ENCODE data around the gene POLH.
"Not testable (repeated sequence)": the region's sequence is repeated elsewhere in the genome, so short reads cannot be mapped to it uniquely, and the experiment has no call there.

Gene POLH

DNA sequence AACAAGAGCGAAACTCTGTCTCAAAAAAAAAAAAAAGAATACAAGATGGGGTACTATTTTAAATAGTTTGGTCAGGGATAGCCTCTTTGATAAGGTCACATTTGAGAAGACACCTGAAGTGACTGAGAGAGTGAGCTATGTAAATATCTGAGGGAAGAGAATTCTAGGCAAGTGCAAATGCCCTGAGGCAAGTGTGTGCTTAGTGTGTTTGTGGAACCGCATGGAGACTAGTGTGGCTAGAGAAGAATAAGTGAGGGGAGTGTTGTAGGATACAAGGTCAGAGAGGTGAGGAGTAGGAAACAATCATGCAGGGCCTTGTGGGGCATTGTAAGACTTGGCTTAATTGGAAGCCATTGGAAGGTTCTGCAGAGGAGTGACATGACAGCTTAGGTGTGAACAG, 72.3 kb downstream of the POLH start:
- no peak for TF ChIP-seq ZFX (IDR thresholded peaks at IDR 0.05; ENCODE audit: borderline replicate concordance)
- no peak overlapping the region for H3K27ac ChIP-seq

DNA sequence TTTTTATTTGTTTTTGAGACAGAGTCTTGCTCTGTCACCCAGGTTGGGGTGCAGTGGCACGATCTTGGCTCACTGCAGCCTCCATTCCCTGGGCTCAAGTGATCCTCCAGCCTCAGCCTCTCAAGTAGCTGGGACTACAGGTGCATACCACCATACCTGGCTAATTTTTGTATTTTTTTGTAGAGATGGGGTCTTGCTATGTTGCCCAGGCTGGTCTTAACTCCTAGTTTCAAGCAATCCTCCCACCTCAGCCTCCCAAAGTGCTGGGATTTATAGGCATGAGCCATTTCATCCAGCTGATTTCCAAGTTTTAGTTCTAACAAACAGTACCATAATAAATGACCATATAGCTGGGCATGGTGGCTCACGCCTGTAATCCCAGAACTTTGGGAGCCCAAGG, 76.8 kb downstream of the POLH start:
- H3K27ac ChIP-seq, result not testable (repeated sequence)

- TF ChIP-seq, protein P1, sequence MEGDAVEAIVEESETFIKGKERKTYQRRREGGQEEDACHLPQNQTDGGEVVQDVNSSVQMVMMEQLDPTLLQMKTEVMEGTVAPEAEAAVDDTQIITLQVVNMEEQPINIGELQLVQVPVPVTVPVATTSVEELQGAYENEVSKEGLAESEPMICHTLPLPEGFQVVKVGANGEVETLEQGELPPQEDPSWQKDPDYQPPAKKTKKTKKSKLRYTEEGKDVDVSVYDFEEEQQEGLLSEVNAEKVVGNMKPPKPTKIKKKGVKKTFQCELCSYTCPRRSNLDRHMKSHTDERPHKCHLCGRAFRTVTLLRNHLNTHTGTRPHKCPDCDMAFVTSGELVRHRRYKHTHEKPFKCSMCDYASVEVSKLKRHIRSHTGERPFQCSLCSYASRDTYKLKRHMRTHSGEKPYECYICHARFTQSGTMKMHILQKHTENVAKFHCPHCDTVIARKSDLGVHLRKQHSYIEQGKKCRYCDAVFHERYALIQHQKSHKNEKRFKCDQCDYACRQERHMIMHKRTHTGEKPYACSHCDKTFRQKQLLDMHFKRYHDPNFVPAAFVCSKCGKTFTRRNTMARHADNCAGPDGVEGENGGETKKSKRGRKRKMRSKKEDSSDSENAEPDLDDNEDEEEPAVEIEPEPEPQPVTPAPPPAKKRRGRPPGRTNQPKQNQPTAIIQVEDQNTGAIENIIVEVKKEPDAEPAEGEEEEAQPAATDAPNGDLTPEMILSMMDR (IDR thresholded peaks at IDR 0.05), result no peak
- TF ChIP-seq ZFX (IDR thresholded peaks at IDR 0.05; ENCODE audit: borderline replicate concordance), result no peak
- H3K27ac ChIP-seq, result no peak overlapping the region
Observed at GRCh38 chr6:43657221-43657802, 81.3 kb downstream of the POLH start.

DNA sequence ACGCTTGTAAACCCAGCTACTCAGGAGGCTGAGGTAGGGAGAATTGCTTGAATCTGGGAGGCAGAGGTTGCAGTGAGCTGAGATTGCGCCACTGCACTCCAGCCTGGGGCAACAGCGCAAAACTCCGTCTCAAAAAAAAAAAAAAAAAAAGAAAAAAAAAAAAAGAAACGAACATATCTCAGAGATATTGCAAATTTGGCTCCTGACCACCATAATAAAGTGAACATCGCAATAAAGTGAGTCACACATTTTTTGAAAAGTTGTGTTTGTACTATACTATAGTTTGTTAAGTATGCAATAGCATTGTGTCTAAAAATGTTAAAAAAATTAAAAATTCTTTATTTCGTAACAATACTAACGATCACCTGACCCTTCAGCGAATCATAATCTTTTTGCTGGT, 82.2 kb downstream of the POLH start:
- TF ChIP-seq, protein P1 (IDR thresholded peaks at IDR 0.05), result no peak
- TF ChIP-seq ZFX (IDR thresholded peaks at IDR 0.05; ENCODE audit: borderline replicate concordance), result no peak
- no peak overlapping the region for H3K27ac ChIP-seq

DNA sequence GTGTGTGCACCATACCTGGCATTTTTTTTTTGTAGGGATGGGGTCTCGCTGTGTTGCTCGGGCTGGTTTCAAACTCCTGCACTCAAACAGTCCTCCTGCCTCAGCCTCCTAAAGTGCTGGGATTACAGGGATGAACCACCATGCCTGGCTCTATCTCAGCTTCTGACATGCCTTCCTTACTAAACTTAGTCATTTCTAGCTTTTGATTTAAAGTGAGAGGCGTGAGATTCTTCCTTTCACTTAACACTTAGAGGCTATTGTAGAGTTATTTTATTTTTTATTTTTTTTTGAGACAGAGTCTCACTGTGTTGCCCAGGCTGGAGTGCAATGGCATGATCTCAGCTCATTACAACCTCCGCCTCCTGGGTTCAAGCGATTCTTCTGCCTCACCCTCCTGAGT, 87.0 kb downstream of the POLH start:
- not testable (repeated sequence) for H3K27ac ChIP-seq

Data from 22Rv1 (cell line).